Endodermal cell (in vitro differentiated cells): ENCODE results near the gene PDE4D. TPM values are rescaled to one million over a fixed set of nuclear protein-coding genes. Genes with fewer than 3 reads are reported as not detected.

ENCODE experiments used
- DNase-seq: peaks from one replicate; pipeline ENCODE4 v3.0.0-alpha.2; 2017
- H3K27ac ChIP-seq: 2 replicates; pipeline ENCODE4 v1.5.1; 2013; ENCODE audit warnings: mild to moderate bottlenecking, low read depth, low read length, moderate library complexity
- H3K27me3 ChIP-seq: 2 replicates; pipeline ENCODE4 v1.6.1; 2013; ENCODE audit warnings: mild to moderate bottlenecking, low read length, moderate library complexity; ENCODE audit not compliant: insufficient read depth, control insufficient read depth, poor library complexity, severe bottlenecking
- H3K36me3 ChIP-seq: 2 replicates; pipeline ENCODE4 v1.7.0; 2013; ENCODE audit warnings: mild to moderate bottlenecking, low read length, moderate library complexity; ENCODE audit not compliant: control insufficient read depth, insufficient read depth
- H3K4me1 ChIP-seq: one replicate; pipeline ENCODE4 v1.7.0; 2013; ENCODE audit warnings: low read length; ENCODE audit not compliant: control insufficient read depth, insufficient read depth
- H3K4me3 ChIP-seq: 2 replicates; pipeline ENCODE4 v1.5.1; 2013; ENCODE audit warnings: mild to moderate bottlenecking, low read length, moderate library complexity
- H3K9ac ChIP-seq: 2 replicates; pipeline ENCODE4 v1.6.1; 2013; ENCODE audit warnings: mild to moderate bottlenecking, low read length, moderate library complexity; ENCODE audit not compliant: poor library complexity, severe bottlenecking; ENCODE audit errors: extremely low read depth
- H3K9me3 ChIP-seq: 2 replicates; pipeline ENCODE4 v1.6.1; 2013; ENCODE audit warnings: mild to moderate bottlenecking, low read length, moderate library complexity; ENCODE audit not compliant: control insufficient read depth
- H3K27ac Mint-ChIP-seq: 2 replicates; pipeline ENCODE4 v1.8.0; 2020; ENCODE audit warnings: mixed read lengths
- H3K27me3 Mint-ChIP-seq: 2 replicates; pipeline ENCODE4 v1.8.0; 2021; ENCODE audit warnings: mild to moderate bottlenecking, mixed read lengths; ENCODE audit not compliant: insufficient read depth
- H3K36me3 Mint-ChIP-seq: 2 replicates; pipeline ENCODE4 v1.8.0; 2020; ENCODE audit warnings: low read depth, mixed read lengths
- H3K4me1 Mint-ChIP-seq: 2 replicates; pipeline ENCODE4 v1.8.0; 2020; ENCODE audit warnings: mixed read lengths
- H3K4me3 Mint-ChIP-seq: 2 replicates; pipeline ENCODE4 v1.8.0; 2020; ENCODE audit warnings: mild to moderate bottlenecking, moderate library complexity, mixed read lengths
- H3K9me3 Mint-ChIP-seq: 2 replicates; pipeline ENCODE4 v1.8.0; 2020; ENCODE audit warnings: mild to moderate bottlenecking, mixed read lengths
- WGBS, 2 experiments: methylation state at CpG; one replicate each; pipeline versions ENCODE4 v1.1.5 to v1.1.7; 2013; ENCODE audit warnings: missing lambda C conversion rate in 2 of 2, mixed read lengths in 1 of 2; ENCODE audit not compliant: insufficient coverage in 1 of 2, insufficient read length in 1 of 2; 5-methylcytosine and 5-hydroxymethylcytosine counted together
- total RNA-seq, 2 donors: library from RNA; stranded (reverse); fragmentation: NEBNext Ultra II Directional in 1 of 2; extraction: Animal tissue kit (Norgen Biotek cat#: 25700) in 1 of 2; gene quantifications; 2 replicates in 1 of 2; 3 replicates in 1 of 2; pipeline ENCODE4 v1.2.1, GENCODE V29; 2021
- TF ChIP-seq, protein P1 (sequence below): fragments of 200-600 bp; sonication (generic); conservative IDR thresholded peaks from 2 replicates; pipeline ENCODE4 v1.5.0; 2021; ENCODE audit warnings: antibody characterized with exemption, mild to moderate bottlenecking

PDE4D gene
- total RNA-seq, 2 donors from 2014 or later: 9.2 to 11.4 TPM

DNA sequence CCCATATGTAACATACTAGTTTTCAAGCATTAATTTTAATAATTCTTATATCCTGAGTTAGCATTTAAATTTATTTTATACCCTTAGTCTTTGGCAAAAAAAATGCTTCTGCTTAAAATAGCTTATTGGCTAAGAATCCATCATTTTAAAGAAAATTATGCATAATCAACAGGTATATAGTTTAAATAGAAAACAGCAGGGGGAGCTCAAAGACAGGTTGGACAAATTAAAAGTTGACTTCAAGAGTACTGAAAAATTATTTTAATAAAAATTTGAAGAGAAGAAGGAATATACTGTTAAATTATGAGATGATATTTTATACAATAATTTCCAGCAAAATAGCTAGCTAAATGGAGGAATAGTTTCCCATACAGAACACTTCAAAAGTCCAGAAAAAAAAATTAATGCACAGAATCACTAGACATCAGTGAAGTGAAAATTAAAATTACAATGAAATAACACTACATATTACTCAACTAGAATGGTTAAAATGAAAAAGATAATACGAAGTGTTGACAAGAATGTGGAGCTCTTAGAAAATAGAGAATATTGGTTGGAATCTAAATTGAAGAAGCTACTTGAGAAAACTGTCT lies 387.1 kb downstream of the PDE4D start:
- no peaks in the 10 kb centered on the region for H3K27me3 Mint-ChIP-seq
- no peak overlapping the region for H3K27ac ChIP-seq
- H3K9me3 ChIP-seq: no peaks in the 10 kb centered on the region
- H3K27ac Mint-ChIP-seq: no peak overlapping the region
- no peaks in the 10 kb centered on the region for H3K9me3 Mint-ChIP-seq
- no peaks in the 10 kb centered on the region for H3K36me3 ChIP-seq
- 55% methylated on average over 1 of the region's 1 CpG; no CpG with 5 or more reads in 1 of the 2 experiments for WGBS, 2 experiments
- H3K4me1 ChIP-seq: no peaks in the 10 kb centered on the region
- no peak for DNase-seq
- H3K27me3 ChIP-seq: no peaks in the 10 kb centered on the region
- no peaks in the 10 kb centered on the region for H3K36me3 Mint-ChIP-seq
- TF ChIP-seq, protein P1, sequence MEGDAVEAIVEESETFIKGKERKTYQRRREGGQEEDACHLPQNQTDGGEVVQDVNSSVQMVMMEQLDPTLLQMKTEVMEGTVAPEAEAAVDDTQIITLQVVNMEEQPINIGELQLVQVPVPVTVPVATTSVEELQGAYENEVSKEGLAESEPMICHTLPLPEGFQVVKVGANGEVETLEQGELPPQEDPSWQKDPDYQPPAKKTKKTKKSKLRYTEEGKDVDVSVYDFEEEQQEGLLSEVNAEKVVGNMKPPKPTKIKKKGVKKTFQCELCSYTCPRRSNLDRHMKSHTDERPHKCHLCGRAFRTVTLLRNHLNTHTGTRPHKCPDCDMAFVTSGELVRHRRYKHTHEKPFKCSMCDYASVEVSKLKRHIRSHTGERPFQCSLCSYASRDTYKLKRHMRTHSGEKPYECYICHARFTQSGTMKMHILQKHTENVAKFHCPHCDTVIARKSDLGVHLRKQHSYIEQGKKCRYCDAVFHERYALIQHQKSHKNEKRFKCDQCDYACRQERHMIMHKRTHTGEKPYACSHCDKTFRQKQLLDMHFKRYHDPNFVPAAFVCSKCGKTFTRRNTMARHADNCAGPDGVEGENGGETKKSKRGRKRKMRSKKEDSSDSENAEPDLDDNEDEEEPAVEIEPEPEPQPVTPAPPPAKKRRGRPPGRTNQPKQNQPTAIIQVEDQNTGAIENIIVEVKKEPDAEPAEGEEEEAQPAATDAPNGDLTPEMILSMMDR: peak; percentile 78
- no peak overlapping the region for H3K9ac ChIP-seq
- peaks cover 13% of the 10 kb centered on the region for H3K4me1 Mint-ChIP-seq
- H3K4me3 Mint-ChIP-seq: no peak overlapping the region
- H3K4me3 ChIP-seq: no peak overlapping the region

DNA sequence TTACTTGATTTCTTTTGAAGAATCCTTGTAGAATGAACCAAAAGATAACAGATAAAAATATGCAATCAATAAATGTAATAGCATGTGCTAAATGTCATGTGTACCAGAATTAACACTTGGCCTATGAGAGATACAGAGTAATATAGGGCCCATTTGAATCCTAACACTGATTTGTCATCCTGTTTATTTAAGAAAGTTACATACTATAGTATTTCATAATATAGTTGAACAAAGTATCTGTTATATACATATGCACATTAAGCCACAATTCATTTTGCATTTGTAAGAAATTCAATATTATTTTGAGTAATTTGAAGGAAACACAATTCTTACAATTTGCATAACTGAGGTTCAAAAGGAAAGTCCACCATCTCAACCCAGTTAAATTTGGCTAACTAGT lies 389.5 kb downstream of the PDE4D start:
- peaks cover 12% of the 10 kb centered on the region for H3K4me1 Mint-ChIP-seq
- Histone ChIP-seq H3K9me3 (peaks cover 5% of the 10 kb centered on the region), H3K27ac (no peak overlapping the region), H3K4me3 (no peak overlapping the region), H3K36me3 (no peaks in the 10 kb centered on the region), H3K9ac (no peak overlapping the region), H3K4me1 (no peaks in the 10 kb centered on the region), H3K27me3 (no peaks in the 10 kb centered on the region)
- no peak overlapping the region for H3K27ac Mint-ChIP-seq
- H3K36me3 Mint-ChIP-seq: no peaks in the 10 kb centered on the region
- TF ChIP-seq, protein P1: no peak
- no peak overlapping the region for H3K4me3 Mint-ChIP-seq
- H3K9me3 Mint-ChIP-seq: no peaks in the 10 kb centered on the region
- DNase-seq: no peak
- H3K27me3 Mint-ChIP-seq: no peaks in the 10 kb centered on the region

DNA sequence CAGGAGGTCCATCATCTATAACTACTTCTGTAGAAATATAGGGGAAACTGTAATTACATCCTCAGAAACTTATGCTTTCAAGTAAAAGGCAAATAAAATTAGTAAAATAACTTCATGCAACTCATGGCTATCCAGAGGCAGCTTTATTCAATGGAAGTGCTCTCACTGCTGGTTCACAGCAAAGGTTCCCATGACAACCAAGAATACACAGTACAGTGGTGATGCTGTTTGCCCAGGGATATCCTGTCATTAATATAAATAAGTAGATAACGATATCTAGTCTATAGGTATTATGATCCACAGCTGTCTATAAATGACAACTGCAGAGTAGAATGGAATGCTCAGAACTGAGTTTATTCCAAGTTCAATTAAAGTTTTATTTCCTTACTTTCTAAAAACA lies 390.3 kb downstream of the PDE4D start:
- Histone ChIP-seq H3K27me3 (no peaks in the 10 kb centered on the region), H3K9ac (no peak overlapping the region), H3K9me3 (peaks cover 5% of the 10 kb centered on the region), H3K4me3 (no peak overlapping the region), H3K36me3 (no peaks in the 10 kb centered on the region), H3K27ac (no peak overlapping the region), H3K4me1 (no peaks in the 10 kb centered on the region)
- H3K27me3 Mint-ChIP-seq: no peaks in the 10 kb centered on the region
- no peaks in the 10 kb centered on the region for H3K9me3 Mint-ChIP-seq
- TF ChIP-seq, protein P1: no peak
- DNase-seq: no peak
- H3K4me1 Mint-ChIP-seq: peaks cover 7% of the 10 kb centered on the region
- no peaks in the 10 kb centered on the region for H3K36me3 Mint-ChIP-seq
- WGBS, 2 experiments: 92% methylated on average over 1 of the region's 1 CpG; no CpG with 5 or more reads in 1 of the 2 experiments
- H3K27ac Mint-ChIP-seq: no peak overlapping the region
- no peak overlapping the region for H3K4me3 Mint-ChIP-seq
